Stimulated activated CD8-positive, alpha-beta memory T cell treated with anti-CD3 and anti-CD28 coated beads, Interleukin-12 subunit alpha, Interleukin-12 subunit beta, amount 100 ng/mL, for 24 hours (primary cell): Measurements from ENCODE around the gene RBMS1.

Source experiments
- DNase-seq: peaks from one replicate; pipeline ENCODE4 v3.0.0-alpha.2; 2020; ENCODE audit errors: extremely low read depth

Gene RBMS1

DNA sequence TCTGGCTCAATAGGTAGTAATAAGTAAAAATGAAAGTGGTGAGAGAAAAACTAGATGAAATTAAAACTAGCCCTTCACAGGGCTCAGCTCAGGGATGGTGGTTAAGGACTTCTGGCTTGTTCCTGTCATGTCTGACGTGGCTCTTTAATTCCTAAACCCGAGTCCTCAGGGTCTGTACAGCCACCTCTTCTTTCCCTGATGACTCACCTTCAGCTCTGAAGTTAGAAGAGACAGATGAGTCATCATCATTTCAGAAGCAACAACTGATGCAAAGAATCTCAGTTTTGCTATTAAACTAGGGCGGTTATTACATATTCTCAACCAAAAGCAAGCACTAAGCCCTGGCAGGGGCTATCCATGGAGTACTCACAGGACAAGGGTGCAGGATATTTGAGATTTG is 269.5 kb downstream of the RBMS1 start:
- no peak for DNase-seq

DNA sequence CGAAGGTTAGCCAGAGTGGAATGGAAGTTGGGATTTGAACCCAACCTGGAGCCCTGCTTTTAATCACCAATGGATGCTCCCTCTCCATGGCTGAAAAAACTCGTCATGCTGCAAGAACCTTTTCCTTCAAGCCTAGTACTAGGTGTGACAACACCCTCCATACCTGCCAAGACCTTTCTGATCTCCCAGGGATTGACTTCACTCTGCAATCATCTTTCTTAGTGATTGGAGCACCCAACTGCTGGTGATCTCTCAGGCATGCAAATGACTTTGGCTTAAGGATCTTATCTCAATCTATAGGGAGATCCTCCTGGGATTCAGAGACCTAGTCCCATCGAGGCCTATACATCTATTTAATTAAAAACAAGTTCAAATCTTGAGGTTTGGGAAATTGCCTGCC is 270.0 kb downstream of the RBMS1 start:
- DNase-seq = no peak

- no peak for DNase-seq
Observed at GRCh38 chr2:160222546-160223283, 270.9 kb downstream of the RBMS1 start.
